Uterus (tissue), 2 donors: Measurements from ENCODE around the gene SPEG.

Experiments used
- CTCF ChIP-seq, 4 experiments: fragments of 200-600 bp in 2 of 4; fragments of 450-650 bp in 2 of 4; sonication (generic) in 2 of 4; IDR thresholded peaks; one replicate each; pipeline ENCODE4 v1.5.1; 2016 to 2019; ENCODE audit warnings: antibody characterized with exemption in 4 of 4, mild to moderate bottlenecking in 2 of 4, moderate library complexity in 1 of 4
- POLR2A ChIP-seq, 2 donors: fragments of 450-650 bp; IDR thresholded peaks; one replicate each; pipeline ENCODE4 v1.6.1; 2016; ENCODE audit warnings: antibody characterized with exemption in 2 of 2, mild to moderate bottlenecking in 1 of 2, moderate library complexity in 1 of 2

- TF ChIP-seq CTCF (IDR thresholded peaks at IDR 0.05) (no peak), POLR2A (IDR thresholded peaks at IDR 0.05) (no peak)
Measured at GRCh38 chr2:219405958-219406860, 28.4 kb upstream of the SPEG start.
